ENCODE results near the gene ZFP36L1. TPM values are rescaled to one million over a fixed set of nuclear protein-coding genes. Genes with fewer than 3 reads are reported as not detected.

ZFP36L1 gene
- total and polyA plus RNA-seq, 3 experiments from 2014 or later, result 124 to 133 (median 128) TPM

DNA sequence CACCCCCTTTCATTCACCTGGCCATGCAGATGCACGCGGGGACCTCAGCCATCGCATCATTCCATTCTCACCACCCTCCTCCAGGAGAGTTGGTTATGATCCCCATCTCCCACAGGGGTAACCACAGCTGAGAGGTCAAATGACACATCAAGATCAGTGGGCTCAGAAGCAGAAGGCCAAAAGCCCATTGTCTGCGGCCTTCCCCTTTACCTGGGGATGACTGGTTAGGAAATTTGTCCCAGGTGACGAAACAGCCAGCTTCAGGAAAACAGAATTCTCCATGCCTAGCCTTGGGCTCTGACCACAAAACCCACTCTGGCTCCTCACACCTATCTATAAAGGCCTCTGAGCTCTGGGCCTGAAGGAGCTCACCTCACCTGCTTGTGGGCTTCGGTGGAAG, 36.1 kb downstream of the ZFP36L1 start:
- Histone ChIP-seq H3K9me3 (ENCODE audit: low read length) (no peaks in the 10 kb centered on the region), H3K27me3 (ENCODE audit: insufficient read depth, low read length, poor library complexity, severe bottlenecking) (no peaks in the 10 kb centered on the region), H3K36me3 (ENCODE audit: insufficient read depth, low read length) (no peaks in the 10 kb centered on the region), H3K4me1 (ENCODE audit: insufficient read depth, low read length) (peaks cover 14% of the 10 kb centered on the region), H3K4me3 (ENCODE audit: low read length) (no peak overlapping the region), H3K27ac (ENCODE audit: low read depth, low read length) (no peak overlapping the region)
- Mint-ChIP-seq H3K4me3 (no peak overlapping the region), H3K36me3 (peaks cover 0 to 1% (median 0%) of the 10 kb centered on the region in 3 donors), H3K27me3 (no peaks in the 10 kb centered on the region), H3K27ac (no peak overlapping the region), H3K9me3 (no peaks in the 10 kb centered on the region), H3K4me1 (peaks cover 14 to 35% (median 27%) of the 10 kb centered on the region in 3 donors)
- ChIA-PET CTCF (interaction anchor here (0.6 kb wide), 1 partner anchor 1196 kb away, joined by 3 read pairs; no protein-coding TSS in a partner anchor), POLR2A (interaction anchor here (0.6 kb wide), 1 partner anchor 36 kb away, joined by 4 read pairs; the partner anchor contains the start of gene ZFP36L1)
- no peak for DNase-seq

DNA sequence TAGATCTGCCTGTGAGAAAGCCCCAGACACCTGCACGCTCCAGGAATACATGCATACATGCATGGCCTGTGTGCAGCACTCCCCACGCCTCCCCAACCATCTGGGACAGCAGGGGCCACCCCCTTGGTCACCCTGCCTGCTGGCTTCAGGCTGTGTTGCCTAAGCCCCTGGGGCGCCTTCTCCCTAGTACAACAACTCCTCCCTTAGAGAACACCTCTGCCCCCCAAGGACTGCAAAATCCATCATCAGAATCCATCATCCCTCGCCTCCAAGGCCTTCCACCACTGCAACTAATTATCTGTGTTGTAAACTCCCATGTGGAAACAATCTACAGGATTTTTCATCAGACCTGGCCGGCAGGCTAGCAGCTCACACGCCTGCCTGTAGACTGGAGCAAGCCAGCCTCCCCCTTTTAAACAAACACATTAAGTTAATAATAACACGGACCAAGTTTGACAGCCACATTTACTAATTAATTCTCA, 36.8 kb downstream of the ZFP36L1 start:
- Mint-ChIP-seq H3K27ac (peak overlapping the region in 3 of 8 donors; percentile 9 to 50 (median 38)), H3K36me3 (peaks cover 0 to 1% (median 0%) of the 10 kb centered on the region in 3 donors), H3K9me3 (no peaks in the 10 kb centered on the region), H3K27me3 (no peaks in the 10 kb centered on the region), H3K4me1 (peaks cover 14 to 35% (median 27%) of the 10 kb centered on the region in 3 donors), H3K4me3 (no peak overlapping the region)
- Histone ChIP-seq H3K27me3 (ENCODE audit: insufficient read depth, low read length, poor library complexity, severe bottlenecking) (no peaks in the 10 kb centered on the region), H3K27ac (ENCODE audit: low read depth, low read length) (no peak overlapping the region), H3K4me1 (ENCODE audit: insufficient read depth, low read length) (peaks cover 14% of the 10 kb centered on the region), H3K9me3 (ENCODE audit: low read length) (no peaks in the 10 kb centered on the region), H3K4me3 (ENCODE audit: low read length) (no peak overlapping the region), H3K36me3 (ENCODE audit: insufficient read depth, low read length) (no peaks in the 10 kb centered on the region)
- CTCF ChIA-PET, result interaction anchor here (1.1 kb wide), 1 partner anchor 61 kb away, joined by 4 read pairs; no protein-coding TSS in a partner anchor
- no peak for DNase-seq
- POLR2A ChIA-PET, result interaction anchor here (0.6 kb wide), 1 partner anchor 62 kb away, joined by 4 read pairs; no protein-coding TSS in a partner anchor

DNA sequence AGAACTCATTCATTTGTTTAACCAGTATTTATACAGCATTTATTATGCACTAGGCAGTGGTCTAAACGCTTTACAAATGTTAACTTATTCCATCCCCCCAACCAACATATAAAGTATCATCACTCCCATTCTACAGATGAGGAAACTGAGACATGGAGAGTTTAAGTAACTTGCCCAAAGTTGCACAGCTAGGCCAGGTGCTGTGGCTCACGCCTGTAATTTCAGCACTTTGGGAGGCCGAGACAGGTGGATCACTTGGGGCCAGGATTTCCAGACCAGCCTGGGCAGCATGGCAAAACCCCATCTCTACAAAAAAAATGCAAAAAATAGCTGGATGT, 37.9 kb downstream of the ZFP36L1 start:
- ChIA-PET POLR2A (no interaction called here), CTCF (interaction anchor here (1.1 kb wide), 1 partner anchor 62 kb away, joined by 4 read pairs; no protein-coding TSS in a partner anchor)
- Mint-ChIP-seq H3K27ac (peak overlapping the region in 1 of 8 donors; percentile 32), H3K4me1 (peaks cover 14 to 35% (median 27%) of the 10 kb centered on the region in 3 donors), H3K9me3 (no peaks in the 10 kb centered on the region), H3K4me3 (no peak overlapping the region), H3K27me3 (no peaks in the 10 kb centered on the region), H3K36me3 (peaks cover 0 to 1% (median 0%) of the 10 kb centered on the region in 3 donors)
- Histone ChIP-seq H3K27me3 (ENCODE audit: insufficient read depth, low read length, poor library complexity, severe bottlenecking) (no peaks in the 10 kb centered on the region), H3K27ac (ENCODE audit: low read depth, low read length) (no peak overlapping the region), H3K36me3 (ENCODE audit: insufficient read depth, low read length) (no peaks in the 10 kb centered on the region), H3K9me3 (ENCODE audit: low read length) (no peaks in the 10 kb centered on the region), H3K4me1 (ENCODE audit: insufficient read depth, low read length) (peaks cover 14% of the 10 kb centered on the region), H3K4me3 (ENCODE audit: low read length) (no peak overlapping the region)
- no peak for DNase-seq

- CTCF ChIA-PET, result no interaction called here
- peaks cover 14 to 32% (median 27%) of the 10 kb centered on the region in 3 donors for H3K4me1 Mint-ChIP-seq
- H3K27me3 Mint-ChIP-seq, result no peaks in the 10 kb centered on the region
Observed at GRCh38 chr14:68753690-68754089, 39.2 kb downstream of the ZFP36L1 start.

GRCh38 chr14:68752271-68753006, 40.4 kb downstream of the ZFP36L1 start:
- H3K4me1 Mint-ChIP-seq, result peaks cover 8 to 22% (median 18%) of the 10 kb centered on the region in 3 donors
- H3K27ac ChIP-seq (ENCODE audit: low read depth, low read length), result no peak overlapping the region
- no peaks in the 10 kb centered on the region for H3K36me3 ChIP-seq (ENCODE audit: insufficient read depth, low read length)
- H3K27ac Mint-ChIP-seq, result peak overlapping the region in 2 of 8 donors; percentile 11 to 40
- no peak overlapping the region for H3K4me3 ChIP-seq (ENCODE audit: low read length)
- CTCF ChIA-PET, result interaction anchor here (1.3 to 1.8 kb wide), 3 partner anchors 33 to 503 kb away, joined by 3 to 4 read pairs (median 3); no protein-coding TSS in a partner anchor
- H3K36me3 Mint-ChIP-seq, result peaks cover 0 to 1% (median 0%) of the 10 kb centered on the region in 3 donors
- H3K9me3 ChIP-seq (ENCODE audit: low read length), result no peaks in the 10 kb centered on the region
- POLR2A ChIA-PET, result no interaction called here
- H3K9me3 Mint-ChIP-seq, result no peaks in the 10 kb centered on the region
- H3K27me3 Mint-ChIP-seq, result no peaks in the 10 kb centered on the region
- no peaks in the 10 kb centered on the region for H3K27me3 ChIP-seq (ENCODE audit: insufficient read depth, low read length, poor library complexity, severe bottlenecking)
- peaks cover 5% of the 10 kb centered on the region for H3K4me1 ChIP-seq (ENCODE audit: insufficient read depth, low read length)
- no peak for DNase-seq
- no peak overlapping the region for H3K4me3 Mint-ChIP-seq

More at GRCh38 chr14:68753690-68754089, 39.2 kb downstream of the ZFP36L1 start:
- Mint-ChIP-seq H3K27ac (peak overlapping the region in 1 of 8 donors; percentile 33), H3K36me3 (peaks cover 0 to 1% (median 0%) of the 10 kb centered on the region in 3 donors), H3K9me3 (no peaks in the 10 kb centered on the region), H3K4me3 (no peak overlapping the region)
- Histone ChIP-seq H3K4me1 (ENCODE audit: insufficient read depth, low read length) (peaks cover 14% of the 10 kb centered on the region), H3K27me3 (ENCODE audit: insufficient read depth, low read length, poor library complexity, severe bottlenecking) (no peaks in the 10 kb centered on the region), H3K4me3 (ENCODE audit: low read length) (no peak overlapping the region), H3K27ac (ENCODE audit: low read depth, low read length) (no peak overlapping the region), H3K36me3 (ENCODE audit: insufficient read depth, low read length) (no peaks in the 10 kb centered on the region), H3K9me3 (ENCODE audit: low read length) (no peaks in the 10 kb centered on the region)
- POLR2A ChIA-PET, result no interaction called here
- DNase-seq, result no peak

GRCh38 chr14:68749487-68750475, 43.1 kb downstream of the ZFP36L1 start:
- Histone ChIP-seq H3K4me1 (ENCODE audit: insufficient read depth, low read length) (no peaks in the 10 kb centered on the region), H3K36me3 (ENCODE audit: insufficient read depth, low read length) (no peaks in the 10 kb centered on the region), H3K4me3 (ENCODE audit: low read length) (no peak overlapping the region), H3K27ac (ENCODE audit: low read depth, low read length) (peak overlapping the region; percentile 30), H3K27me3 (ENCODE audit: insufficient read depth, low read length, poor library complexity, severe bottlenecking) (no peaks in the 10 kb centered on the region), H3K9me3 (ENCODE audit: low read length) (no peaks in the 10 kb centered on the region)
- Mint-ChIP-seq H3K4me1 (peaks cover 4 to 10% (median 9%) of the 10 kb centered on the region in 3 donors), H3K9me3 (no peaks in the 10 kb centered on the region), H3K4me3 (no peak overlapping the region), H3K27ac (no peak overlapping the region), H3K36me3 (peaks cover 0 to 1% (median 0%) of the 10 kb centered on the region in 3 donors), H3K27me3 (no peaks in the 10 kb centered on the region)
- CTCF ChIA-PET, result interaction anchor here (1.0 kb wide), 1 partner anchor 9 kb away, joined by 3 read pairs; no protein-coding TSS in a partner anchor
- DNase-seq, result no peak
- POLR2A ChIA-PET, result no interaction called here

- peaks cover 0 to 1% (median 0%) of the 10 kb centered on the region in 3 donors for H3K36me3 Mint-ChIP-seq
- Histone ChIP-seq H3K36me3 (ENCODE audit: insufficient read depth, low read length) (no peaks in the 10 kb centered on the region), H3K4me1 (ENCODE audit: insufficient read depth, low read length) (no peaks in the 10 kb centered on the region), H3K27me3 (ENCODE audit: insufficient read depth, low read length, poor library complexity, severe bottlenecking) (no peaks in the 10 kb centered on the region), H3K27ac (ENCODE audit: low read depth, low read length) (no peak overlapping the region), H3K4me3 (ENCODE audit: low read length) (no peak overlapping the region), H3K9me3 (ENCODE audit: low read length) (no peaks in the 10 kb centered on the region)
- ChIA-PET POLR2A (no interaction called here), CTCF (interaction anchor here (1.0 kb wide), 1 partner anchor 39 kb away, joined by 3 read pairs; no protein-coding TSS in a partner anchor)
- no peak overlapping the region for H3K27ac Mint-ChIP-seq
- DNase-seq, result peak in 1 of 5 donors; percentile 6
- H3K9me3 Mint-ChIP-seq, result no peaks in the 10 kb centered on the region
- no peaks in the 10 kb centered on the region for H3K27me3 Mint-ChIP-seq
- H3K4me1 Mint-ChIP-seq, result peaks cover 0 to 3% (median 3%) of the 10 kb centered on the region in 3 donors
- no peak overlapping the region for H3K4me3 Mint-ChIP-seq
Observed at GRCh38 chr14:68748691-68749090, 44.2 kb downstream of the ZFP36L1 start.
